ENCODE results near the gene IL1A. TPM values are rescaled to one million over a fixed set of nuclear protein-coding genes. Genes with fewer than 3 reads are reported as not detected.
"Not testable (repeated sequence)": the region's sequence is repeated elsewhere in the genome, so short reads cannot be mapped to it uniquely, and the experiment has no call there.

Gene IL1A
- 10 to 100 TPM in 1 of 2 donors, under 1 TPM in 1; 0.25 to 12.3 TPM for total RNA-seq

GRCh38 chr2:112784199-112785189 is at the start of gene IL1A:
IL1A (minus strand) TSS chr2:112784493; CDS start chr2:112783770, 723 bp downstream.
- ATAC-seq (peak; percentile 52 to 86), DNase-seq (ENCODE audit: low spot score) (peak; percentile 64)
- Mint-ChIP-seq H3K4me3 (peak within 1 kb of the TSS; percentile 36), H3K4me1 (ENCODE audit: low read depth in 2 of 2) (peaks cover 20 to 38% of the 10 kb centered on the region in 2 donors), H3K9me3 (no peaks in the 10 kb centered on the region), H3K36me3 (no peaks in the 10 kb centered on the region), H3K27ac (peak within 1 kb of the TSS; percentile 35 to 64), H3K27me3 (peaks cover 0 to 17% of the 10 kb centered on the region in 2 donors)

- Mint-ChIP-seq H3K36me3 (no peaks in the 10 kb centered on the region), H3K27me3 (peaks cover 9 to 13% of the 10 kb centered on the region in 2 donors), H3K4me3 (no peak overlapping the region), H3K9me3 (peaks cover 5% of the 10 kb centered on the region), H3K4me1 (ENCODE audit: low read depth in 2 of 2) (peaks cover 11 to 24% of the 10 kb centered on the region in 2 donors), H3K27ac (no peak overlapping the region)
- DNase-seq (ENCODE audit: low spot score) (no peak), ATAC-seq (no peak)
These were observed 49.7 kb upstream of the IL1A start for GRCh38 chr2:112833976-112834375.

- peaks cover 8 to 23% of the 10 kb centered on the region in 2 donors for H3K4me1 Mint-ChIP-seq (ENCODE audit: low read depth in 2 of 2)
- not testable (repeated sequence) for H3K4me3 Mint-ChIP-seq; ATAC-seq; H3K9me3 Mint-ChIP-seq; DNase-seq (ENCODE audit: low spot score); H3K36me3 Mint-ChIP-seq
- peak overlapping the region in 1 of 2 donors; percentile 10 for H3K27ac Mint-ChIP-seq
- H3K27me3 Mint-ChIP-seq, result peaks cover 8 to 13% of the 10 kb centered on the region in 2 donors
These were observed 49.3 kb upstream of the IL1A start for GRCh38 chr2:112833639-112833931.

DNA sequence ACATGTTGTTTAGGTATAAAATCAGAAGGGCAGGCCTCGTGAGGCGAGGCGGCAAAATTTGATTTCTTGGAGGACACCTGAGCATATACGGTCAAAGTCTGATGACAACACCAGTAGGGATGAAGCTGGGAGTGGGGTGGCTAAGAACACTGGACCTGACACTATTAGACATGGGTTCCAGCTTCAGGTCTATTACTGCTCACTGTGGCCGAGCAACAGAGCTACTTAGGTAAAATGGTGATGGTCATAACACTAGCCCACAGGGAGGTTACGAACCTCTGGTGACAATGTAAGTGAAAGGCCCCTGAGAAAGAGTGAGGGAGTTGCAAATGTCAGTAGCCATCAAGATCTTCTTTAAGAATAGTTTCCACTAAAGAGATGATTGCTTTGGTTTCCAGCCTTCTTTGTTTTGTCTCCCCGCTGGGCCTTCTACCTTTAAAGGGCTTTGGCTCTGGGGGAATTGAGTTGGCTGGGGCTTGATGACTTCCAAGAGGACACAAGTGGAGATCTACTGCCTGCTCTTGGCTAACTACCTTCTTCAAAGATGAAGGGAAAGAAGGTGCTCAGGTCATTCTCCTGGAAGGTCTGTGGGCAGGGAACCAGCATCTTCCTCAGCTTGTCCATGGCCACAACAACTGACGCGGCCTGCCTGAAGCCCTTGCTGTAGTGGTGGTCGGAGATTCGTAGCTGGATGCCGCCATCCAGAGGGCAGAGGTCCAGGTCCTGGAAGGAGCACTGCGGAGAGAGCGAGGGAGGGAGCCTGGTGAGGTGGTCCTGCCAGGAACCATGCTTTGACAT is 48.7 kb upstream of the IL1A start:
- ATAC-seq (no peak), DNase-seq (ENCODE audit: low spot score) (no peak)
- no peak overlapping the region for H3K4me3 Mint-ChIP-seq
- H3K4me1 Mint-ChIP-seq (ENCODE audit: low read depth in 2 of 2), result peaks cover 6 to 24% of the 10 kb centered on the region in 2 donors
- peak overlapping the region in 1 of 2 donors; percentile 10 for H3K27ac Mint-ChIP-seq
- peaks cover 6 to 13% of the 10 kb centered on the region in 2 donors for H3K27me3 Mint-ChIP-seq
- peaks cover 5% of the 10 kb centered on the region for H3K9me3 Mint-ChIP-seq
- H3K36me3 Mint-ChIP-seq, result no peaks in the 10 kb centered on the region

GRCh38 chr2:112831946-112832840 is 47.9 kb upstream of the IL1A start:
- peaks cover 13 to 29% of the 10 kb centered on the region in 2 donors for H3K4me1 Mint-ChIP-seq (ENCODE audit: low read depth in 2 of 2)
- H3K9me3 Mint-ChIP-seq, result peaks cover 5% of the 10 kb centered on the region
- H3K36me3 Mint-ChIP-seq, result no peaks in the 10 kb centered on the region
- peak overlapping the region in 1 of 2 donors; percentile 26 for H3K27ac Mint-ChIP-seq
- H3K27me3 Mint-ChIP-seq, result peaks cover 6 to 13% of the 10 kb centered on the region in 2 donors
- no peak overlapping the region for H3K4me3 Mint-ChIP-seq
- ATAC-seq (no peak), DNase-seq (ENCODE audit: low spot score) (no peak)

GRCh38 chr2:112831513-112831845 is 47.2 kb upstream of the IL1A start:
- Mint-ChIP-seq H3K9me3 (peaks cover 5% of the 10 kb centered on the region), H3K4me3 (no peak overlapping the region), H3K27me3 (peaks cover 6 to 13% of the 10 kb centered on the region in 2 donors), H3K36me3 (no peaks in the 10 kb centered on the region), H3K27ac (peak overlapping the region; percentile 5 to 26), H3K4me1 (ENCODE audit: low read depth in 2 of 2) (peaks cover 16 to 31% of the 10 kb centered on the region in 2 donors)
- ATAC-seq (no peak), DNase-seq (ENCODE audit: low spot score) (no peak)

DNA sequence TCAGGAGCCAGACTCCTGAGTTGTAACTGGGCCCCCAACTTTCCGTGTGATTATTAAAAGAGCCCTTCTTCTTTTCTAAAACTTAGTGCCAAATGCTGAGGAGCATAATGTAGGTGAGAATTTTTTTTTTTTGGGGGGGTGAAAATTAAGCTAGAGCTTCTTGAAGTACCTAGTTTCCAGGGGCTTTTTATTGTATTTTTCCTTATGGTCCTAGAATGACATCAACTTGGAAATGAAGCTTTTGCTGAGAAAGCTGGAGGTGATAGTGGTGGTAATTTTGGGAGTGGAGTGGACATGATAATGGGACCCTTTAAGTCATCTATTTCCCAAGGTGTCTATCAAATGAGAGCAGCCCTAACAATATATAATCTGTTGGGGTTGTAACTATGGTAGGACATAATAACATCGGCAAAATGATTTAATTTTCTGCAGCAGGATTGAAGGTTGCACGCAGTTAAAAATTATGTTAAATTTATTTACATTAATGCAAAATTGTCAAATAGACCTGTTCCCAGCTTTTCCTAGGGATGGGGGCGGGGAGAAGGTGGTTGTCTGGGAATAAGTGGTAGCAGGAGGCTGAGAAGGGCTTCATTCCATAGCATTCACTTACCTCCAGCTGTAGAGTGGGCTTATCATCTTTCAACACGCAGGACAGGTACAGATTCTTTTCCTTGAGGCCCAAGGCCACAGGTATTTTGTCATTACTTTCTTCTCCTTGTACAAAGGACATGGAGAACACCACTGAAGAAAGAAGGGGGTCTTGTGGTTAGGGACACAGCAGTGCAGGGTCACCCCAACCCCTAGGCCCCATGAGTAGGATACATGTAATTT is 46.6 kb upstream of the IL1A start:
- no peak for ATAC-seq
- DNase-seq (ENCODE audit: low spot score), result no peak
- Mint-ChIP-seq H3K27ac (peak overlapping the region; percentile 5 to 38), H3K4me1 (ENCODE audit: low read depth in 2 of 2) (peaks cover 17 to 31% of the 10 kb centered on the region in 2 donors), H3K4me3 (no peak overlapping the region), H3K9me3 (peaks cover 5% of the 10 kb centered on the region), H3K27me3 (peaks cover 6 to 13% of the 10 kb centered on the region in 2 donors), H3K36me3 (no peaks in the 10 kb centered on the region)

GRCh38 chr2:112829961-112830681 is 45.8 kb upstream of the IL1A start:
- no peak for DNase-seq (ENCODE audit: low spot score)
- H3K27me3 Mint-ChIP-seq, result peaks cover 6 to 13% of the 10 kb centered on the region in 2 donors
- ATAC-seq, result no peak
- no peaks in the 10 kb centered on the region for H3K36me3 Mint-ChIP-seq
- no peak overlapping the region for H3K4me3 Mint-ChIP-seq
- peaks cover 25 to 37% of the 10 kb centered on the region in 2 donors for H3K4me1 Mint-ChIP-seq (ENCODE audit: low read depth in 2 of 2)
- H3K9me3 Mint-ChIP-seq, result peaks cover 5% of the 10 kb centered on the region
- peak overlapping the region in 1 of 2 donors; percentile 38 for H3K27ac Mint-ChIP-seq

DNA sequence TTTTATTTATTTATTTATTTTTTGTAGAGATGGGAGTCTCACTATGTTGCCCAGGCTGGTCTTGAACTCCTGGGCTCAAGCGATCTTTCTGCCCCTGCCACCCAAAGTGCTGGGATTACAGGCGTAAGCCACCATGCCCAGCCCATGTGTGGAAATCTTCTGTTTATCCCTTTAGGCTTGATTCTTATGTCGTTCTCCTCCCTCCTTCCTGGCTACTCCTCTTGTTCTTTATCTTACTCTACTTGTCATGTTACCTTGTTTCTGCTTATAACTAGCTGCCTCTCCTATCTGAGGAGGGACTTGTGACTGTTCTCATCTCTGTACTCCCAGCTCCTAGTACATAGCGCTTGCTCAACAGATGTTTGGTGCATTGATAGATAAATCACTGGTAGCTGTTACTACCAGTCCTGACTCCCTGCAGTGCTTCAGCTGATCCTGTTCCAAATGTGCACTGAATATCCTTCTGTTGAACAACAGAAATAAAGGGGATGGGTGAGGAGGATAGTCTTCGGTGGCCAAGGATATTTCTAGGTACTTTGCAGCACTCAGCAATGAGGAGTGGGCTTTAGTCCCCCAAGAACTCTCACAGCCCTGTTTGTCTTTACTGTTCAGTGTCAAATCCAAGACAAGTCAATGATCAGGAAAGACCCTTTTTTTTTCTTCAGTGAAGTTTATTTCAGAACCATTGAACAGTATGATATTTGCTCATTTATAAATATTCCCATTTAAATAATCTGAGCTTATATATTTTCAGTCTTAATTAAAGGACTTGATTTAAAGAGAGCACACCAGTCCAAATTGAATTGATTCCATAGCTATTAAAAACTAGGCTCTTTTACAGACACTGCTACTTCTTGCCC is 45.0 kb upstream of the IL1A start:
- Mint-ChIP-seq H3K4me1 (ENCODE audit: low read depth in 2 of 2) (peaks cover 33 to 45% of the 10 kb centered on the region in 2 donors), H3K36me3 (no peaks in the 10 kb centered on the region), H3K27me3 (peaks cover 6 to 13% of the 10 kb centered on the region in 2 donors), H3K9me3 (peaks cover 5% of the 10 kb centered on the region), H3K27ac (peak overlapping the region in 1 of 2 donors; percentile 26), H3K4me3 (no peak overlapping the region)
- no peak for ATAC-seq
- DNase-seq (ENCODE audit: low spot score), result no peak

DNA sequence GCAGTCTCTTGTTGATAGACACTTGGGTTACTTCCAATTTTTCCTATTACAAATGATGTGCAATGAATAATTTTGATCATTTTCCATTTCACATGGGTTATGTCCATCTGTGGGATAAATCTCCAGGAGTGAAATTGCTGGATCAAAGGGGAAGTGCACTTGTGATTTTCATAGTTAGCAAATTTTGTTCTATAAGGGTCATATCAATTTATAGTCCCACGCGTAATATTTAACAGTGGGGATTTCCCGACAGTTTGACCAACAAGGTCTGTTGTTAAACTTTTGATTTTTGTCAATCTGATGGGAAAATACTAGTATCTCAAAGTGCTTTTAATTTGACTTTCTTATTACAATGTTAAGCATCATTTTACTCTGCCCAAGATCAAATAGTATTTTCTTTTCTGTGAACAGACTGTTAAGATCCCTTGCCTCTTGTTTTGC is 44.0 kb upstream of the IL1A start:
- H3K36me3 Mint-ChIP-seq, result no peaks in the 10 kb centered on the region
- DNase-seq (ENCODE audit: low spot score), result no peak
- no peak for ATAC-seq
- peaks cover 41 to 53% of the 10 kb centered on the region in 2 donors for H3K4me1 Mint-ChIP-seq (ENCODE audit: low read depth in 2 of 2)
- H3K9me3 Mint-ChIP-seq, result peaks cover 5% of the 10 kb centered on the region
- H3K4me3 Mint-ChIP-seq, result no peak overlapping the region
- H3K27ac Mint-ChIP-seq, result peak overlapping the region in 1 of 2 donors; percentile 26
- peaks cover 6 to 13% of the 10 kb centered on the region in 2 donors for H3K27me3 Mint-ChIP-seq

GRCh38 chr2:112827604-112828185 is 43.4 kb upstream of the IL1A start:
- H3K27ac Mint-ChIP-seq, result peak overlapping the region in 1 of 2 donors; percentile 32
- no peak for ATAC-seq
- H3K4me1 Mint-ChIP-seq (ENCODE audit: low read depth in 2 of 2), result peaks cover 45 to 56% of the 10 kb centered on the region in 2 donors

More at GRCh38 chr2:112827604-112828185, 43.4 kb upstream of the IL1A start:
- Mint-ChIP-seq H3K4me3 (no peak overlapping the region), H3K27me3 (peaks cover 6 to 13% of the 10 kb centered on the region in 2 donors), H3K9me3 (peaks cover 5% of the 10 kb centered on the region), H3K36me3 (no peaks in the 10 kb centered on the region)
- no peak for DNase-seq (ENCODE audit: low spot score)
